K562 (cell line): ENCODE data around the gene KEL. TPM values are rescaled to one million over a fixed set of nuclear protein-coding genes. Genes with fewer than 3 reads are reported as not detected.

ENCODE experiments used
- ATF4 ChIP-seq: fragments of 450-650 bp; formaldehyde crosslinking; IDR thresholded peaks from 2 replicates; pipeline ENCODE4 v1.4.0; 2022; ENCODE audit warnings: mild to moderate bottlenecking, moderate library complexity
- FOXP4 ChIP-seq: sonication (generic); formaldehyde crosslinking; IDR thresholded peaks from 2 replicates; pipeline ENCODE4 v1.8.0; 2022; ENCODE audit warnings: mild to moderate bottlenecking, missing genetic modification reagents, borderline replicate concordance
- HDAC1 ChIP-seq, 2 experiments: fragments of 450-650 bp; IDR thresholded peaks; 2 replicates each; pipeline ENCODE4 v1.6.1; 2016 to 2017; ENCODE audit warnings: inconsistent platforms in 1 of 2, mild to moderate bottlenecking in 1 of 2, moderate library complexity in 1 of 2
- KDM1A ChIP-seq, 2 experiments: fragments of 450-650 bp; IDR thresholded peaks; 2 replicates each; pipeline ENCODE4 v1.6.1; 2016; ENCODE audit warnings: mild to moderate bottlenecking in 2 of 2
- NFE2L1 ChIP-seq: fragments of 450-650 bp; IDR thresholded peaks from 2 replicates; pipeline ENCODE4 v1.6.1; 2016; ENCODE audit warnings: missing genetic modification characterization, low read depth, mild to moderate bottlenecking, missing compliant biosample characterization, moderate library complexity, borderline replicate concordance
- PCBP1 ChIP-seq: fragments of 200-400 bp; formaldehyde crosslinking; IDR thresholded peaks from 2 replicates; pipeline ENCODE4 v1.6.1; 2018; ENCODE audit warnings: mild to moderate bottlenecking, low read depth, low read length; ENCODE audit not compliant: poor library complexity, severe bottlenecking
- PTRF ChIP-seq: fragments of 450-650 bp; IDR thresholded peaks from 2 replicates; pipeline ENCODE4 v1.6.1; 2016; ENCODE audit warnings: mild to moderate bottlenecking, missing genetic modification characterization, missing compliant biosample characterization
- RAD21 ChIP-seq, 2 experiments: fragments of 250-450 bp in 1 of 2; fragments of 450-650 bp in 1 of 2; sonication (Bioruptor Pico) in 1 of 2; formaldehyde crosslinking in 1 of 2; IDR thresholded peaks in 1 of 2; conservative IDR thresholded peaks in 1 of 2; 2 replicates each; pipeline versions ENCODE4 v1.4.0 to v1.8.0; 2020 to 2022; ENCODE audit warnings: mild to moderate bottlenecking in 2 of 2, moderate library complexity in 1 of 2
- SAP30 ChIP-seq: fragments of 200-600 bp; sonication (generic); IDR thresholded peaks from 2 replicates; pipeline ENCODE4 v1.6.1; 2012; ENCODE audit warnings: borderline replicate concordance, low read depth, mild to moderate bottlenecking, moderate library complexity, low read length, control low read depth, inconsistent platforms; ENCODE audit not compliant: insufficient read depth, poor library complexity, severe bottlenecking
- SIN3A ChIP-seq, 2 experiments: fragments of 150-350 bp in 1 of 2; IDR thresholded peaks; 2 replicates each; pipeline ENCODE4 v1.6.1; 2011 to 2016; ENCODE audit warnings: borderline replicate concordance in 2 of 2, low read depth in 2 of 2, low read length in 2 of 2, mild to moderate bottlenecking in 2 of 2, moderate library complexity in 2 of 2; ENCODE audit not compliant: control insufficient read depth in 1 of 2
- SMAD3 ChIP-seq: fragments of 450-650 bp; formaldehyde crosslinking; conservative IDR thresholded peaks from 2 replicates; pipeline ENCODE4 v1.4.0; 2020; ENCODE audit warnings: mild to moderate bottlenecking
- SMARCA5 ChIP-seq: fragments of 450-650 bp; IDR thresholded peaks from 2 replicates; pipeline ENCODE4 v1.6.1; 2016
- SREBF1 ChIP-seq: fragments of 150-350 bp; IDR thresholded peaks from 2 replicates; pipeline ENCODE4 v1.6.1; 2014; ENCODE audit warnings: antibody characterized with exemption, low read depth, low read length, borderline replicate concordance
- TAL1 ChIP-seq: fragments of 450-650 bp; IDR thresholded peaks from 2 replicates; pipeline ENCODE4 v1.6.1; 2016; ENCODE audit warnings: mild to moderate bottlenecking
- TCF15 ChIP-seq: fragments of 250-450 bp; sonication (Bioruptor Pico); IDR thresholded peaks from 2 replicates; pipeline ENCODE4 v1.8.0; 2022; ENCODE audit warnings: moderate library complexity, mild to moderate bottlenecking, inconsistent platforms
- ZBTB17 ChIP-seq: fragments of 450-650 bp; formaldehyde crosslinking; IDR thresholded peaks from 2 replicates; pipeline ENCODE4 v1.4.0; 2020; ENCODE audit warnings: mild to moderate bottlenecking
- ZBTB34 ChIP-seq: fragments of 250-450 bp; sonication (Bioruptor Pico); IDR thresholded peaks from 2 replicates; pipeline ENCODE4 v1.8.0; 2021; ENCODE audit warnings: mild to moderate bottlenecking, moderate library complexity
- polyA plus RNA-seq, 8 experiments: library from polyadenylated mRNA; depleted of rRNA in 4 of 8; stranded (reverse) in 5 of 8; unstranded in 3 of 8; fragments of >200 nt; fragmentation: Nextera tagmentation in 2 of 8; fragmentation: Illumina TruSeq in 1 of 8; extraction: Ambion mirVana in 2 of 8; extraction: Trizol in 1 of 8; gene quantifications; 2 replicates each; pipeline versions ENCODE4 v1.2.1 to v1.2.3, GENCODE V29; 2011 to 2014; ENCODE audit warnings: inconsistent platforms in 1 of 8, missing spikeins in 1 of 8
- total RNA-seq, 7 experiments: library from RNA; depleted of rRNA in 6 of 7; stranded (reverse); fragments of >200 nt in 6 of 7; fragmentation: Illumina TruSeq in 2 of 7; extraction: Trizol in 2 of 7; gene quantifications; 2 replicates each; pipeline versions ENCODE4 v1.2.1 to v1.2.3, GENCODE V29; 2011 to 2021; ENCODE audit warnings: low replicate concordance in 1 of 7

The KEL gene
- total and polyA plus RNA-seq, 9 of the 15 experiments (the other 6 are each of a cell fraction or from before 2014, with no cell fraction given): 9.0 to 47.4 (median 22.2) TPM

- TF ChIP-seq HDAC1 (IDR thresholded peaks at IDR 0.05) (peak; percentile 61 to 64; a peak in 1 of 4 replicates), ZBTB17 (peak; percentile 76; the same call in 1 of the 2 replicates), NFE2L1 (tag) (no peak), SREBF1 (no peak), FOXP4 (CRISPR knock-in tag) (no peak; the same call in 1 of the 2 replicates), TAL1 (peak; percentile 91), ZBTB34 (CRISPR knock-in tag) (no peak), RAD21 (CRISPR knock-in tag; conservative IDR thresholded peaks at IDR 0.05 in 1 of 2, IDR thresholded peaks at IDR 0.05 in 1 of 2) (peak in 1 of 2 experiments; percentile 16; a peak in 2 of 4 replicates), SMAD3 (CRISPR knock-in tag) (0 out of 2 replicates have a peak, but pooled peaks have one; percentile 39), ATF4 (CRISPR knock-in tag) (peak; percentile 73), PTRF (tag) (no peak), SIN3A (IDR thresholded peaks at IDR 0.05; ENCODE audit: borderline replicate concordance in 2 of 2, control insufficient read depth in 1 of 2, low read depth in 2 of 2, low read length in 2 of 2) (no peak), SAP30 (peak; percentile 59), SMARCA5 (no peak), TCF15 (CRISPR knock-in tag) (0 out of 2 replicates have a peak, but pooled peaks have one; percentile 28), KDM1A (IDR thresholded peaks at IDR 0.05) (peak; percentile 60 to 85; a peak in 3 of 4 replicates), PCBP1 (no peak)
These were observed at the start of gene KEL (continued) for GRCh38 chr7:142961973-142962926.
